IMR-90 (cell line): ENCODE data around the gene SLC37A4. TPM values are rescaled to one million over a fixed set of nuclear protein-coding genes. Genes with fewer than 3 reads are reported as not detected.

ENCODE experiments used
- ATAC-seq: fragments of 200-7000 bp; cut with Tn5 transposase; 2 replicates; pipeline ENCODE4 v1.9.1; 2020; ENCODE audit warnings: low read depth, mild to moderate bottlenecking, moderate library complexity
- BruUV-seq: library from RNA; stranded (reverse); fragments of 400-500 nt; replicated peaks from 2 replicates; lab custom pipeline; 2021; lab: Mats Ljungman, UMichigan
- CTCF ChIA-PET: fragments of 300-600 bp; formaldehyde crosslinking; extraction: SDS; loops from one replicate; lab custom pipeline; 2021; ENCODE audit warnings: antibody characterized with exemption; lab: Yijun Ruan, JAX
- POLR2A ChIA-PET: fragments of 300-600 bp; sonication (Branson Sonifier 250); formaldehyde crosslinking; loops from one replicate; lab custom pipeline; 2022; ENCODE audit warnings: antibody characterized with exemption; ENCODE audit not compliant: unreplicated experiment; lab: Charles Lee
- DNase-seq: peaks from one replicate; pipeline ENCODE4 v3.0.0; 2013
- H2AFZ ChIP-seq: replicated peaks from 2 replicates; pipeline ENCODE3; 2013; ENCODE audit warnings: low read length, mild to moderate bottlenecking; ENCODE audit not compliant: poor library complexity
- H2AK5ac ChIP-seq: 2 replicates; pipeline ENCODE4 v1.6.1; 2013; ENCODE audit warnings: low read depth, low read length, inconsistent platforms
- H2AK9ac ChIP-seq: replicated peaks from 2 replicates; pipeline ENCODE3; 2013; ENCODE audit warnings: mild to moderate bottlenecking, low read depth, low read length, moderate library complexity; ENCODE audit not compliant: poor library complexity
- H2BK120ac ChIP-seq: 2 replicates; pipeline ENCODE4 v1.6.1; 2013; ENCODE audit warnings: low read depth, low read length, inconsistent platforms
- H2BK15ac ChIP-seq: 3 replicates; pipeline ENCODE4 v1.6.1; 2013; ENCODE audit warnings: low read depth, low read length, inconsistent platforms
- H2BK20ac ChIP-seq: 2 replicates; pipeline ENCODE4 v1.6.1; 2013; ENCODE audit warnings: low read depth, mild to moderate bottlenecking, inconsistent platforms, low read length, moderate library complexity
- H2BK5ac ChIP-seq: 2 replicates; pipeline ENCODE4 v1.6.1; 2013; ENCODE audit warnings: mild to moderate bottlenecking, low read depth, low read length, inconsistent platforms; ENCODE audit not compliant: poor library complexity, severe bottlenecking
- H3K14ac ChIP-seq: replicated peaks from 2 replicates; pipeline ENCODE4 v1.6.1; 2013; ENCODE audit warnings: low read depth, low read length, inconsistent platforms
- H3K18ac ChIP-seq: 2 replicates; pipeline ENCODE4 v1.6.1; 2013; ENCODE audit warnings: low read depth, low read length, control low read depth
- H3K23ac ChIP-seq: 2 replicates; pipeline ENCODE4 v1.6.1; 2013; ENCODE audit warnings: low read depth, low read length, inconsistent platforms
- H3K27ac ChIP-seq: 2 replicates; pipeline ENCODE4 v1.5.1; 2013; ENCODE audit warnings: mild to moderate bottlenecking, control low read depth, low read length; ENCODE audit not compliant: insufficient read depth
- H3K27me3 ChIP-seq: 2 replicates; pipeline ENCODE4 v1.6.1; 2013; ENCODE audit warnings: low read length; ENCODE audit not compliant: control insufficient read depth, insufficient read depth
- H3K36me3 ChIP-seq: 2 replicates; pipeline ENCODE4 v1.6.1; 2013; ENCODE audit warnings: low read length, mixed read lengths; ENCODE audit not compliant: control insufficient read depth, insufficient read depth
- H3K4ac ChIP-seq: 2 replicates; pipeline ENCODE4 v1.6.1; 2013; ENCODE audit warnings: low read depth, low read length, inconsistent platforms
- H3K4me1 ChIP-seq: 2 replicates; pipeline ENCODE4 v1.6.1; 2013; ENCODE audit warnings: low read length, mixed read lengths; ENCODE audit not compliant: control insufficient read depth, insufficient read depth
- H3K4me2 ChIP-seq: 2 replicates; pipeline ENCODE4 v1.6.1; 2013; ENCODE audit warnings: low read depth, mild to moderate bottlenecking, control low read depth, low read length, moderate library complexity
- H3K4me3 ChIP-seq: 2 replicates; pipeline ENCODE4 v1.5.1; 2013; ENCODE audit warnings: low read depth, mild to moderate bottlenecking, control low read depth, low read length, moderate library complexity; ENCODE audit not compliant: insufficient read depth
- H3K56ac ChIP-seq: 2 replicates; pipeline ENCODE4 v1.6.1; 2013; ENCODE audit warnings: low read length, inconsistent platforms; ENCODE audit not compliant: insufficient read depth; ENCODE audit errors: extremely low read depth
- H3K79me1 ChIP-seq, 2 experiments: 2 replicates each; pipeline ENCODE4 v1.6.1; 2013; ENCODE audit warnings: low read length in 2 of 2, inconsistent platforms in 1 of 2, low read depth in 1 of 2
- H3K9ac ChIP-seq: 2 replicates; pipeline ENCODE4 v1.6.1; 2013; ENCODE audit warnings: low read depth, low read length, control low read depth
- H3K9me1 ChIP-seq: 2 replicates; pipeline ENCODE4 v1.6.1; 2013; ENCODE audit warnings: low read length, inconsistent platforms; ENCODE audit not compliant: insufficient read depth
- H3K9me3 ChIP-seq: 2 replicates; pipeline ENCODE4 v1.6.1; 2013; ENCODE audit warnings: low read length; ENCODE audit not compliant: control insufficient read depth, insufficient read depth
- H4K20me1 ChIP-seq: 2 replicates; pipeline ENCODE4 v1.6.1; 2013; ENCODE audit warnings: low read length, inconsistent platforms; ENCODE audit not compliant: insufficient read depth
- H4K5ac ChIP-seq: 2 replicates; pipeline ENCODE4 v1.6.1; 2013; ENCODE audit warnings: mild to moderate bottlenecking, low read depth, low read length, control low read depth
- H4K8ac ChIP-seq, 2 experiments: 2 replicates each; pipeline ENCODE4 v1.6.1; 2013; ENCODE audit warnings: low read depth in 2 of 2, low read length in 2 of 2, control low read depth in 1 of 2, inconsistent platforms in 1 of 2
- H4K91ac ChIP-seq: 2 replicates; pipeline ENCODE4 v1.6.1; 2013; ENCODE audit warnings: low read depth, low read length, inconsistent platforms; ENCODE audit not compliant: insufficient read depth
- CHD1 ChIP-seq: IDR thresholded peaks from 2 replicates; pipeline ENCODE4 v1.6.1; 2012; ENCODE audit warnings: low read depth, low read length, improper control_type of control experiment
- MAZ ChIP-seq: IDR thresholded peaks from 2 replicates; pipeline ENCODE4 v1.6.1; 2012; ENCODE audit warnings: low read depth, mild to moderate bottlenecking, low read length, improper control_type of control experiment, moderate library complexity, borderline replicate concordance
- MXI1 ChIP-seq: IDR thresholded peaks from 2 replicates; pipeline ENCODE4 v1.6.1; 2012; ENCODE audit warnings: low read depth, mild to moderate bottlenecking, low read length, moderate library complexity, borderline replicate concordance
- RFX5 ChIP-seq: IDR thresholded peaks from 2 replicates; pipeline ENCODE4 v1.8.0; 2012; ENCODE audit warnings: low read depth, mild to moderate bottlenecking, low read length, moderate library complexity
- SMC3 ChIP-seq: fragments of 150-350 bp; IDR thresholded peaks from 2 replicates; pipeline ENCODE4 v1.6.1; 2016; ENCODE audit warnings: low read depth, mild to moderate bottlenecking, antibody characterized with exemption, low read length, moderate library complexity
- USF2 ChIP-seq: fragments of 150-350 bp; IDR thresholded peaks from 2 replicates; pipeline ENCODE4 v1.6.1; 2017; ENCODE audit warnings: mild to moderate bottlenecking, antibody characterized with exemption, low read length, low read depth
- WGBS, 2 experiments: methylation state at CpG; one replicate each; pipeline versions ENCODE4 v1.1.5 to v1.1.7; 2013; ENCODE audit warnings: missing lambda C conversion rate in 2 of 2; ENCODE audit not compliant: insufficient read length in 1 of 2; ENCODE audit errors: extremely low coverage in 2 of 2; 5-methylcytosine and 5-hydroxymethylcytosine counted together
- dilution Hi-C: fragments of 300-500 bp; cut with HindIII; formaldehyde crosslinking; loops from one replicate; pipeline ENCODE4 v1.14.3; 2018; ENCODE audit warnings: low sequenced_read_pairs; ENCODE audit not compliant: unreplicated experiment
- in situ Hi-C: fragments of 300-500 bp; cut with MboI; formaldehyde crosslinking; loops from 3 replicates; pipeline ENCODE4 v1.14.3; 2019; ENCODE audit warnings: low sequenced_read_pairs, inconsistent platforms, mixed read lengths
- intact Hi-C: fragments of 100-400 bp; cut with micrococcal nuclease; formaldehyde crosslinking; loops from 2 replicates; pipeline ENCODE4 v1.10.0; 2022
- polyA plus RNA-seq, 3 experiments: library from polyadenylated mRNA; depleted of rRNA; stranded (reverse); fragments of >200 nt; gene quantifications; 2 replicates each; pipeline ENCODE4 v1.2.3, GENCODE V29; 2012; ENCODE audit warnings: low replicate concordance in 1 of 3
- total RNA-seq: library from RNA; depleted of rRNA; stranded (reverse); fragments of >200 nt; gene quantifications from 2 replicates; pipeline ENCODE4 v1.2.3, GENCODE V29; 2012

Gene SLC37A4
- total and polyA plus RNA-seq, 2 of the 4 experiments (the other 2 are of a cell fraction), result 7.5 to 14.3 TPM

GRCh38 chr11:119016216-119017009, 14.3 kb downstream of the SLC37A4 start:
- Histone ChIP-seq H4K20me1 (peaks cover 37% of the 10 kb centered on the region), H3K4me1 (peaks cover 5% of the 10 kb centered on the region), H3K18ac (no peak overlapping the region), H3K4me2 (no peak overlapping the region), H2AK5ac (no peak overlapping the region; the same call in 1 of the 2 replicates), H3K23ac (no peak overlapping the region), H3K79me1 (peaks cover 16 to 61% of the 10 kb centered on the region in 2 experiments; a peak in 3 of 4 replicates), H3K56ac (no peak overlapping the region), H3K27me3 (no peaks in the 10 kb centered on the region), H2BK20ac (no peak overlapping the region), H4K8ac (no peak overlapping the region), H3K4me3 (no peak overlapping the region), H3K9me1 (peaks cover 3% of the 10 kb centered on the region; the same call in 1 of the 2 replicates), H2BK120ac (no peak overlapping the region), H3K27ac (no peak overlapping the region), H3K9me3 (no peaks in the 10 kb centered on the region), H4K91ac (no peak overlapping the region), H3K9ac (no peak overlapping the region), H4K5ac (no peak overlapping the region), H2BK15ac (no peak overlapping the region), H2BK5ac (no peak overlapping the region), H3K36me3 (peaks cover 38% of the 10 kb centered on the region), H2AFZ (no peak overlapping the region), H3K14ac (no peak overlapping the region), H3K4ac (no peak overlapping the region), H2AK9ac (no peak overlapping the region)
- intact Hi-C loops (no loop called here), in situ Hi-C loops (no loop called here), dilution Hi-C loops (no loop called here)
- 87% methylated on average over 8 of the region's 14 CpGs; no CpG with 5 or more reads in 1 of the 2 experiments for WGBS, 2 experiments
- CTCF ChIA-PET, result no interaction called here
- DNase-seq (no peak), ATAC-seq (no peak)
- TF ChIP-seq SMC3 (no peak), MXI1 (no peak), RFX5 (no peak), CHD1 (no peak), MAZ (no peak), USF2 (no peak)
- POLR2A ChIA-PET, result no interaction called here
- no TSS peak for BruUV-seq
